ENCODE measurements around the gene SLC5A10.

The SLC5A10 gene

GRCh38 chr17:18917506-18918032, 34.4 kb upstream of the SLC5A10 start:
- no peak overlapping the region for H3K4me3 ChIP-seq (ENCODE audit: low read depth, low read length, poor library complexity, severe bottlenecking)
- H3K4me2 ChIP-seq (ENCODE audit: low read length) = no peak overlapping the region
- TF ChIP-seq CTCF (IDR thresholded peaks at IDR 0.05; ENCODE audit: low read length) = no peak
- TF ChIP-seq EZH2 (IDR thresholded peaks at IDR 0.05; ENCODE audit: borderline replicate concordance, low read length) = no peak
- H3K27me3 ChIP-seq (ENCODE audit: insufficient read depth, low read length) = no peaks in the 10 kb centered on the region
- H3K4me1 ChIP-seq (ENCODE audit: insufficient read depth, low read length, severe bottlenecking) = peaks cover 38% of the 10 kb centered on the region
- no peaks in the 10 kb centered on the region for H3K9me2 ChIP-seq (ENCODE audit: low read depth, low read length)
- H3K36me3 ChIP-seq (ENCODE audit: insufficient read depth, low read length) = peaks cover 51% of the 10 kb centered on the region
- H3K9me3 ChIP-seq (ENCODE audit: low read length) = no peaks in the 10 kb centered on the region
- no peaks in the 10 kb centered on the region for H4K20me1 ChIP-seq (ENCODE audit: insufficient read depth, low read length)
- no peak overlapping the region for H3K27ac ChIP-seq (ENCODE audit: low read depth, low read length, poor library complexity, severe bottlenecking)
- H3F3A ChIP-seq (ENCODE audit: insufficient read depth, low read length) = no peaks in the 10 kb centered on the region
- no peak overlapping the region for H2AFZ ChIP-seq (ENCODE audit: low read length)
- H3K79me2 ChIP-seq (ENCODE audit: insufficient read depth, low read length) = no peaks in the 10 kb centered on the region
- H3K9ac ChIP-seq (ENCODE audit: low read length) = no peak overlapping the region

GRCh38 chr17:18919963-18920362, 32.0 kb upstream of the SLC5A10 start:
- H4K20me1 ChIP-seq (ENCODE audit: insufficient read depth, low read length) = no peaks in the 10 kb centered on the region
- TF ChIP-seq EZH2 (IDR thresholded peaks at IDR 0.05; ENCODE audit: borderline replicate concordance, low read length) (no peak), CTCF (IDR thresholded peaks at IDR 0.05; ENCODE audit: low read length) (no peak)
- H3K36me3 ChIP-seq (ENCODE audit: insufficient read depth, low read length) = peaks cover 45% of the 10 kb centered on the region
- peak overlapping the region; percentile 92 for H3K27ac ChIP-seq (ENCODE audit: low read depth, low read length, poor library complexity, severe bottlenecking)
- no peaks in the 10 kb centered on the region for H3K79me2 ChIP-seq (ENCODE audit: insufficient read depth, low read length)
- H3K9ac ChIP-seq (ENCODE audit: low read length) = peak overlapping the region; percentile 2; the same call in 1 of the 2 replicates
- H3K9me2 ChIP-seq (ENCODE audit: low read depth, low read length) = no peaks in the 10 kb centered on the region
- peak overlapping the region; percentile 6; the same call in 1 of the 2 replicates for H3K4me2 ChIP-seq (ENCODE audit: low read length)
- peaks cover 53% of the 10 kb centered on the region for H3K4me1 ChIP-seq (ENCODE audit: insufficient read depth, low read length, severe bottlenecking)
- H3K27me3 ChIP-seq (ENCODE audit: insufficient read depth, low read length) = no peaks in the 10 kb centered on the region
- H3F3A ChIP-seq (ENCODE audit: insufficient read depth, low read length) = no peaks in the 10 kb centered on the region
- H2AFZ ChIP-seq (ENCODE audit: low read length) = no peak overlapping the region
- no peak overlapping the region for H3K4me3 ChIP-seq (ENCODE audit: low read depth, low read length, poor library complexity, severe bottlenecking)
- H3K9me3 ChIP-seq (ENCODE audit: low read length) = no peaks in the 10 kb centered on the region

- Histone ChIP-seq H3K4me3 (ENCODE audit: low read depth, low read length, poor library complexity, severe bottlenecking) (peak overlapping the region; percentile 10), H3K4me1 (ENCODE audit: insufficient read depth, low read length, severe bottlenecking) (peaks cover 58% of the 10 kb centered on the region), H3F3A (ENCODE audit: insufficient read depth, low read length) (no peaks in the 10 kb centered on the region), H3K79me2 (ENCODE audit: insufficient read depth, low read length) (no peaks in the 10 kb centered on the region), H3K9me2 (ENCODE audit: low read depth, low read length) (no peaks in the 10 kb centered on the region), H3K9me3 (ENCODE audit: low read length) (no peaks in the 10 kb centered on the region), H3K4me2 (ENCODE audit: low read length) (peak overlapping the region; percentile 41), H4K20me1 (ENCODE audit: insufficient read depth, low read length) (no peaks in the 10 kb centered on the region), H3K9ac (ENCODE audit: low read length) (peak overlapping the region; percentile 55), H2AFZ (ENCODE audit: low read length) (no peak overlapping the region), H3K36me3 (ENCODE audit: insufficient read depth, low read length) (peaks cover 43% of the 10 kb centered on the region; the same call in 1 of the 2 replicates), H3K27me3 (ENCODE audit: insufficient read depth, low read length) (no peaks in the 10 kb centered on the region), H3K27ac (ENCODE audit: low read depth, low read length, poor library complexity, severe bottlenecking) (peak overlapping the region; percentile 92)
- no peak for TF ChIP-seq EZH2 (IDR thresholded peaks at IDR 0.05; ENCODE audit: borderline replicate concordance, low read length)
- TF ChIP-seq CTCF (IDR thresholded peaks at IDR 0.05; ENCODE audit: low read length) = no peak
Measured at GRCh38 chr17:18920911-18921441, 31.0 kb upstream of the SLC5A10 start.
